Midbrain (tissue), 1 donor: Measurements from ENCODE around the gene TIMM44.

ENCODE experiments used
- DNase-seq: peaks from one replicate; lab custom pipeline; 2025; lab: John Stamatoyannopoulos, UW

TIMM44 gene, protein sequence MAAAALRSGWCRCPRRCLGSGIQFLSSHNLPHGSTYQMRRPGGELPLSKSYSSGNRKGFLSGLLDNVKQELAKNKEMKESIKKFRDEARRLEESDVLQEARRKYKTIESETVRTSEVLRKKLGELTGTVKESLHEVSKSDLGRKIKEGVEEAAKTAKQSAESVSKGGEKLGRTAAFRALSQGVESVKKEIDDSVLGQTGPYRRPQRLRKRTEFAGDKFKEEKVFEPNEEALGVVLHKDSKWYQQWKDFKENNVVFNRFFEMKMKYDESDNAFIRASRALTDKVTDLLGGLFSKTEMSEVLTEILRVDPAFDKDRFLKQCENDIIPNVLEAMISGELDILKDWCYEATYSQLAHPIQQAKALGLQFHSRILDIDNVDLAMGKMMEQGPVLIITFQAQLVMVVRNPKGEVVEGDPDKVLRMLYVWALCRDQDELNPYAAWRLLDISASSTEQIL

DNA sequence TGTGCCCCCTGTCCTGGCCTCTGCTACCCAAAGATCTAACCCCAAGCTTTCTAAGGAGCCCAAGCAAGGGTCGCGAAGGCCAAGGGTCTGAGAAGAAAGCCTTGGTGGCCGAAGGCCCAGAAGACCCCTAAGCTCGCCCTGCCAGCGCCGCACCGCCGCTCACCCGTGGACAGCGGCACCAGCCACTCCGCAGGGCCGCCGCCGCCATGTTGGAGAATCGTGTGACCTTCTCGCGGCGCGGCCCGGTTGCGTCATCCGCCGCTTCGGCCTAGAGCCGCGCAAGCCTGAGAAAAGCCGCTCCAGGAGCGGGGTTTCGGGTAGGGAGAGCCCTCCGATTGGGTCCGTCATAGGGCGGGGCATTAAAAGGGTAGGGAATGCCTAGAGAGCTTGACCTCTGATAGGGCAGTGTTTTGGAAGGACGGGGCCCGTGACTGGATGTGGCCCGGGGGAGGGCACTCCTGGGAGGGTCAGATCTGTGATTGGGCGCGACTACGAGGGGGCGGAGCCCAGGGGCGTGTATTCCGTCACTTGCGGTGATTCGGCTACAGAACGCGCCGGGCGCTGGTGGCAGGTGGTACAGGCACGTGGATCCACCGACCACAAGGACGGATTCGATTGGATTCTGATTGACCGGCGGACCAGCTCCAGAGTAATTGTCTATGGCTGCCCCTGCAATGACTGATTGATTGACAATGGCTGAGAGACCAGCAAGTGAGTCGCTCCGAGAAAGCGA, at the start of gene TIMM44:
Gene TIMM44, minus strand, starts transcription at position 223 of the 733 bp plus-strand sequence. Its CDS starts 15 bp downstream, at position 208.
- peak; percentile 99 for DNase-seq

GRCh38 chr19:7992575-7992974, 49.1 kb upstream of the TIMM44 start:
- no peak for DNase-seq

GRCh38 chr19:7989071-7989575, 45.7 kb upstream of the TIMM44 start:
- no peak for DNase-seq

DNA sequence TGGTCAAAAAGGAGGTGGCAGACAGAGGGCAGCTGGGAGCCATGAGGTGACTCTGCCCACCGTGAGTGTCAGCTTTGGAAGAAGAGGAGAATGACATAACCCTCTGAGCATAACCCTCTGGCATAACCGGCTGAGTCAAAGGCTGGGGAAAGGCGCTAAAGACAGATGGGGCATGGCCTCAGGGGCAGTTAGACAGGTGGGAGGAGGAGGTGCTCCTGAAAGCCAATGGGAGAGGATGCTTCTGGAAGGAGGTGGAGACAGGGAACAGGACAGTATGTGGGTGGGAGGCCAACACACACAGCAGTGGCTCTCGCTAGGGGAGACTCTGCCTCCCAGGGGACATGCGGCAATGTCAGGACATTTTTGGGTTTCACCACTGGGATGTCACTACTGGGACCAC, 44.8 kb upstream of the TIMM44 start:
- no peak for DNase-seq

- DNase-seq: no peak
Observed at GRCh38 chr19:7987114-7987768, 43.8 kb upstream of the TIMM44 start.

- DNase-seq: no peak
Observed at GRCh38 chr19:7986321-7987113, 43.1 kb upstream of the TIMM44 start.

GRCh38 chr19:7985481-7985911, 42.0 kb upstream of the TIMM44 start:
- DNase-seq: no peak

GRCh38 chr19:7983995-7984837, 40.8 kb upstream of the TIMM44 start:
- DNase-seq: no peak

DNA sequence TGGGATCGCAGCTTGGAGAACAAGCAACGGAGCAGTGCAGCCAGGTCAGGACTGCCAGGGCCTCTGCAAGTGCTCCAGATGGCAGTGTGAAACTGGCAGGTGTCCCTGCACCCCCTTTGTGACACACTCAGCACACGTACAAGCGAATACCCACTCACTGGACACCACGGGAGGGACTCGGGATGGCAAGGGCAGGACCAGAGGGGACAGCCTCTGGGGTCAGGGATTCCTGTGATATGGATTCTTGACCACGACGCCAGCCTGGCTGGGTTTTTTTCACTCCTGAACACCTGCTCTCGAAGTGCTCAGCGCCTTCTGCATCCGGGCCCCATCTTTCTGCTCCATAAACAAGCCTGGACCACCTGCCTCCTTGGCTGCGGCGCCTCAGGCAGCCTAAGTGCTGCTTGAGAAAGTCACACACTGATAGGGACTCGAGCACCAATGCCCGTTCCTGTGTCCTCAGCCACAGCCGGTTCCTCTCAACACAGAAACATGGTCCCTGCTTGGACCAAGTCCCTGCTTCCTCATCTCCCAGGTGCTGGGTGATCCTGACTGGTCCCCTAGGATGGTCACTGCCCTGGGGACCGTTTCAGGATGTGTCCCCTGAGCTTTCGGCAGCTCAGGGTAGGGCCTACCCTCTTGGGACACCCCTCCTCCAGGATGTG, 40.0 kb upstream of the TIMM44 start:
- no peak for DNase-seq

DNA sequence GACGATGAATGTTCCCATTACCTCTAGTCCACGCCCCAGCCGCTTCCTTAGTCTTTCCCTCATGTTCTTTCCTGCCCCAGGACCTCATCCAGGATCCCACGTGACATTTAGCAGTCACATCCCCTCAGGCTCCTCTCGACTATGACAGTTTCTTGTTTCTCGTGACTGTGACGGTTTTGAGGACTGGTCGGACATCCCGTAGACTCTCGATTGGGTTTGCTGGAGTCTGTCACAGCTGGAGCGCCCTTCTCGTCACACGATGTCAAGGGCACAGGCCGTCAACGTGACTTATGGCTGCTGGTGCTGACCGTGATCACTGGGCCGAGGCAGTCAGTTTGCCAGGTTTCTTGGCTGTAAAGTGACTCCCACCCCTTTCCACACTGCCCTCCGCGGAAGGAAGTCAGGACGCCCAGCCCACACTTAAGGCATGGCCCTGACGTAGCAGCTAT, 39.2 kb upstream of the TIMM44 start:
- no peak for DNase-seq

DNA sequence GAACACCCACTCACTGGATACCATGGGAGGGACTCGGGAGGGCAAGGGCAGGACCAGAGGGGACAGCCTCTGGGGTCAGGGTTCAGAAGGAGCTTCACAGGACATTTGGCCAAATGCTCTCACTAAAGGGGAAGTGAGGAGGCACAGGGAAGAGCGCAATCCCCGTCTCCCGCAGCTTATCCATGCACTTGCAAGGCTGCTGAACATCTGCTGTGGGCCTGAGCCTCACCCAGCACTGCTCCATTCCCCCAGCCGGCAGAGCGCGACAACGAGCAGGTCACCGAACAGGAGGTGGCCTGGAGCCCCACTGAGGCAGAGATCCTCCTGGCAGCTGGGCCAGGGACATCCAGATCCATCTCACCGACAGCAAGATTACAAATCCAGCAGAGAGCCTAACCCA, 38.6 kb upstream of the TIMM44 start:
- DNase-seq: no peak

DNA sequence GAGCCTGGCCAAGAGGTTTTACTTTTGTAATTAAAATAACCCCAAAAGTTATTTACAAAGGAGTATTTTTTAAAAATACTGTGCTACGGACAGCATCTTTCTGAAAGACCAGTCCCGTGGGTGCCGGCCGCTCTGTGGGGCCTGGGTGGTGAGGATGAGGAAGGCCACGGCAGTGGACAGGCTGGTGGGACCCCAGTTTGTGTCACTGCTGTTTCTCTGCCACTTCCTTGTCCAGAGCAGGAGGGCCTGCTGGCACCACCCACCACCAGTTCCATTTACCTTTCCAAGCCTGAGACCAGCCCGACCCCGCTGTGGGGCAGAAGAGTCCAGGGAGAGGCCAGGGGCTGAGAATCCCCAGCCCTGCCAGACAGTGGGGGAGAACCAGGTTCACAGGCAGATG, 38.2 kb upstream of the TIMM44 start:
- DNase-seq: no peak

DNA sequence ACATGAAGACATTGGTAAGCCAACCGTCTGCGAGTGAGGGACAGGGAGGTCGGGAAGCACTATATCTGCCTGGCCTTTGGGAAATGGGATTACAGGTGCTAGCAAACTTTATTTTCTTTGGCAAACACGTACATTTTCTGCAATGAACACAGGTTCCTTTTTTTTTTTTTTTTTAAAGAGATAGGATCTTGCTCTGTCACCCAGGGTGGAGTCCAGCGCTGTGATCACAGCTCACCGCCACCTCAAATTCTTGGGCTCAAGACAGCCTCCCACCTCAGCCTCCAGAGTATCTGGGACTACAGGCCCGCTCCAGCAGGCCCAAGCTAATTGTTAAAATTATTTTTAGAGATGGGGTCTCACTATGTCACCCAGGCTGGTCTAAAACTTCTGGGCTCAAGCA, 37.7 kb upstream of the TIMM44 start:
- no peak for DNase-seq

DNA sequence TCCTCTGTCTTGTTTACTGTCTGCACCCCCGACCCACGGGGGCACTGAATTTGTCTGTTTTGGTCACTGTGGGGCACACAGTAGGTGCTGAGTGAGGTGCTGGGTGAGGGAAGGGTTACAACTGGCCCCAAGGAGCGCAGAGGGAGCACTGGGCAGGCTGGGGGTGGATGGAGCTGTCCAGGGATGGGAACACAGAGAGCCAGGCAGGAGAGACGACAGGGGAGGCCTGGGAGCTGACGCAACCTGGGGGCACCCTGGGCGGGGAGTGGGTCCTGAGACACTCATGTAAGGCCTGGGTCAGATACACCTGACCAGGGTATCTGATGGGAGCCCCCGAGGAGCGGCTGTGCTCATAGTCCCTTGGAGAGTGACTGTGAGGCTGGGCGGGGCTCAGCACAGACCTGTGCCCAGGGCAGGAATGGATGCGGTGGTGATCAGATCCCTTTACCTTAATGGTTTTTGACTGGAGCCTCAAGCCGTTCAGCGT, 37.2 kb upstream of the TIMM44 start:
- DNase-seq: no peak

GRCh38 chr19:7980168-7980567, 36.7 kb upstream of the TIMM44 start:
- no peak for DNase-seq

- no peak for DNase-seq
Observed at GRCh38 chr19:7979559-7979958, 36.1 kb upstream of the TIMM44 start.

DNA sequence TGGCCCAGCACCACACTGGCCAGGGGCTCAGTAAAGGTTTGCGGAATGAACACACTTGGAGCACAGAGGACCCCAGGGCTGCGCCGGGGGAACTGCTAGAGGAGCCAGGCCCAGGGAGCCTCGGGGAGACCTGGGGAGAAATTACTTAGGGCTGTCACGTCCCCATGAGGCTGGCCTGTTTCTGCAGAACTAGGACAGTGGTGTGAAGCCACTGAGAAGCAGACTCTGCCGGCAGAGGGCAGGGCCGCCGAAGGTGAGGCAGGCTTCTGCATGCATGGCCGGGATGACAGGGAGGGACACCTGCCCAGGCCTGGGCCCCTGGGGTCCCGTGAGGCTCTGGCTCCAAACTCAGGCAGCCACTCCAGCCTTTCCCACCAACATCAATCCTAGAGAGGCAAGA, 35.5 kb upstream of the TIMM44 start:
- no peak for DNase-seq

DNA sequence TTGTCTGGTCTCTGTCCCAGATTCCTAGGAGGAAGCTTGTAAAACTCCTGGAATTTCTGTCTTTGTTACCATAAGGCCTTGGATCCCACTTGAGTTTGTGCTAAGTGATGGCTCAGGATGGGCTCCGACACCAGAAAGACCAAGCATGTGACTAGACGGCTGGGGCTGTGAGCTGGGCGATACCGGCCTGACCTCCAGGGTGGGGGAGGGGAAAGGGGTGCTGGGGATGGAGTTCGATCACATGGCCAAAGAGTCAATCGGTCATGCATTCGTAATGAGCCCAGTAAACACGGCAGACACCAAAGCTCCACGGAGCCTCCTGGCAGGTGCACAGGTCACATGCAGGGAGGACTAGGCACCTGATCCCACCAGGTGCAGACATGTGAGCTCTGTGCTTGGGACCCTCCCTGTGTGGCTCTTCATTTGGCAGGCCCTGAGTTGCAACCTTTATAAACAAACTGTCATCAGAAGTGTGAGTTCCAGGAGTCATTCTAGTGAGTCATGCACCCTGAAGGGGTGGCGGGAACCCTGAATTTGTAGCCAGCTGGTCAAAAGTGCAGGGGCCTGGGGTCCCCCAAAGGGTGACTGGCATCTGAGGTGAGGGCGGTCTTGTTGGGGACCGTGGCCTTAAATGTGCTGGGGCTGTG, 34.8 kb upstream of the TIMM44 start:
- no peak for DNase-seq

- DNase-seq: no peak
Observed at GRCh38 chr19:7977723-7978040, 34.2 kb upstream of the TIMM44 start.
